Effector memory CD8-positive, alpha-beta T cell (primary cell): ENCODE data around the gene CNTN5.

ENCODE experiments used
- ATAC-seq: fragments of 150-1000 bp; cut with Tn5 transposase; replicated peaks from 2 replicates; pipeline ENCODE4 v1.10.0; 2021; ENCODE audit warnings: mild to moderate bottlenecking, moderate library complexity
- DNase-seq, 3 experiments: peaks; one replicate each; pipeline ENCODE4 v3.0.0; 2021
- H3K27ac Mint-ChIP-seq, 2 donors: one replicate each; pipeline ENCODE4 v1.8.0; 2022; ENCODE audit warnings: mild to moderate bottlenecking in 2 of 2, mixed read lengths in 2 of 2, moderate library complexity in 2 of 2
- H3K27me3 Mint-ChIP-seq, 2 donors: one replicate each; pipeline ENCODE4 v1.8.0; 2022; ENCODE audit warnings: mixed read lengths in 2 of 2
- H3K36me3 Mint-ChIP-seq: one replicate; pipeline ENCODE4 v1.8.0; 2022; ENCODE audit warnings: mild to moderate bottlenecking, moderate library complexity, mixed read lengths; ENCODE audit not compliant: insufficient read depth
- H3K4me1 Mint-ChIP-seq, 2 donors: one replicate each; pipeline ENCODE4 v1.8.0; 2022; ENCODE audit warnings: low read depth in 2 of 2, mixed read lengths in 2 of 2
- H3K4me3 Mint-ChIP-seq, 2 donors: one replicate each; pipeline ENCODE4 v1.8.0; 2022; ENCODE audit warnings: mild to moderate bottlenecking in 2 of 2, mixed read lengths in 2 of 2, moderate library complexity in 2 of 2
- H3K9me3 Mint-ChIP-seq, 2 donors: one replicate each; pipeline ENCODE4 v1.8.0; 2022; ENCODE audit warnings: mixed read lengths in 2 of 2

The CNTN5 gene

DNA sequence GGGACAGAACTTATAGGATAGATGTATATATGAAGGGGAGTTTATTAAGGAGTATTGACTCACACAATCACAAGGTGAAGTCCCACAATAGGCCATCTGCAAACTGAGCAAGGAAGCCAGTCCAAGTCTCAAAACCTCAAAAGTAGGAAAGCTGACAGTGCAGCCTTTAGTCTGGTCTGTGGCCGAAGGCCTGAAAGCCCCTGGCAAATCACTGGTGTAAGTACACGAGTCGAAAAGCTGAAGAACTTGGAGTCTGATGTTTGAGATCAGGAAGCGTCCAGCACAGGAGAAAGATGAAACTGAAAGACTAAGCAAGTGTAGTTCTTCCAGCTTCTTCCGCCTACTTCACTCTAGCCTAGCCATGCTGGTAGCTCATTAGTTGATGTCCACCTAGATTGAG lies 866.7 kb downstream of the CNTN5 start:
- Mint-ChIP-seq H3K36me3 (no peaks in the 10 kb centered on the region), H3K4me1 (no peaks in the 10 kb centered on the region), H3K9me3 (peaks cover 11 to 36% of the 10 kb centered on the region in 2 donors), H3K4me3 (no peak overlapping the region), H3K27ac (no peak overlapping the region), H3K27me3 (no peaks in the 10 kb centered on the region)
- ATAC-seq, result no peak
- DNase-seq, result no peak

GRCh38 chr11:99893811-99894210 lies 873.1 kb downstream of the CNTN5 start:
- H3K9me3 Mint-ChIP-seq, result peaks cover 11 to 17% of the 10 kb centered on the region in 2 donors
- no peak overlapping the region for H3K27ac Mint-ChIP-seq
- no peak for ATAC-seq
- H3K27me3 Mint-ChIP-seq, result no peaks in the 10 kb centered on the region
- no peaks in the 10 kb centered on the region for H3K36me3 Mint-ChIP-seq
- no peak for DNase-seq
- H3K4me1 Mint-ChIP-seq, result no peaks in the 10 kb centered on the region
- no peak overlapping the region for H3K4me3 Mint-ChIP-seq

DNA sequence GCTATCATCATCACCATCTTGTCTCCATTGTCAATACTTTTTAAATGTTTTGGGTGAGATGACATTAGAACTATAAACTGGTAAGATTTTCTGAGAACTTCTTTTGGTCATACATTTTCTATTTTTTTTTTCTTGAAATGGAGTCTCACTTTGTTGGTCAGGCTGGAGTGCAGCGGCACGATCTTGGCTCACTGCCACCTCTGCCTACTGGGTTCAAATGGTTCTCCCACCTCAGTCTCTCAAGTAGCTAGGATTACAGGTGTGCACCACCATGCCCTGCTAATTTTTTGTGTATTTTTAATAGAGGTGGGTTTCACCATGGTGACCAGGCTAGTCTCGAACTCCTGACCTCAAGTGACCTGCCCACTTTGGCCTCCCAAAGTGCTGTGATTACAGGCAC lies 880.4 kb downstream of the CNTN5 start:
- H3K9me3 Mint-ChIP-seq, result peaks cover 9 to 19% of the 10 kb centered on the region in 2 donors

GRCh38 chr11:99911116-99911515 lies 890.4 kb downstream of the CNTN5 start:
- H3K9me3 Mint-ChIP-seq, result peaks cover 7 to 13% of the 10 kb centered on the region in 2 donors
- H3K4me1 Mint-ChIP-seq, result no peaks in the 10 kb centered on the region
- no peak overlapping the region for H3K27ac Mint-ChIP-seq
- DNase-seq, result no peak
- no peak overlapping the region for H3K4me3 Mint-ChIP-seq
- no peak for ATAC-seq
- no peaks in the 10 kb centered on the region for H3K36me3 Mint-ChIP-seq
- no peaks in the 10 kb centered on the region for H3K27me3 Mint-ChIP-seq

More for the DNA sequence above, 880.4 kb downstream of the CNTN5 start:
- Mint-ChIP-seq H3K36me3 (no peaks in the 10 kb centered on the region), H3K4me3 (no peak overlapping the region), H3K27ac (no peak overlapping the region), H3K27me3 (no peaks in the 10 kb centered on the region), H3K4me1 (no peaks in the 10 kb centered on the region)
- ATAC-seq, result no peak
- no peak for DNase-seq

DNA sequence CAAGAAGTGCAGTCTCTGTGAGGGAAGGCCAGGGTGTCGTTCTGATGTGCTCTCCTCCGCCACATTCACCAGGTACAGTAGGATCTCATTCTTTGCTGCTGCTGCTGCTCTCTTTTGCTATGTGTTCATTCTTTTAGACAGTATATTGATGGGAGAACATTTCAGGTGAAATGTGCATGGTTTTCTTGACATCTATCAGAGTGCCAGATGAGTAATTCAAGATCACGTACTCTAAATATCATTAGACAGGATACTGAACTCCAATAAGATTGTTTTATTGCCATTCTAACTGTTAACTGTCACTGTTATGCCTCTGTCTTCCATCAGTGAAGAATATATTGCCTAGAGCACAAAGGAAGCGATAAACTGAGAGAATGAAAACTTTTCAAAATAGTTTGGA lies 895.3 kb downstream of the CNTN5 start:
- H3K4me1 Mint-ChIP-seq, result no peaks in the 10 kb centered on the region
- no peak overlapping the region for H3K27ac Mint-ChIP-seq
- H3K27me3 Mint-ChIP-seq, result no peaks in the 10 kb centered on the region
- no peak for DNase-seq
- H3K4me3 Mint-ChIP-seq, result no peak overlapping the region
- ATAC-seq, result no peak
- H3K9me3 Mint-ChIP-seq, result peaks cover 15 to 35% of the 10 kb centered on the region in 2 donors
- no peaks in the 10 kb centered on the region for H3K36me3 Mint-ChIP-seq

DNA sequence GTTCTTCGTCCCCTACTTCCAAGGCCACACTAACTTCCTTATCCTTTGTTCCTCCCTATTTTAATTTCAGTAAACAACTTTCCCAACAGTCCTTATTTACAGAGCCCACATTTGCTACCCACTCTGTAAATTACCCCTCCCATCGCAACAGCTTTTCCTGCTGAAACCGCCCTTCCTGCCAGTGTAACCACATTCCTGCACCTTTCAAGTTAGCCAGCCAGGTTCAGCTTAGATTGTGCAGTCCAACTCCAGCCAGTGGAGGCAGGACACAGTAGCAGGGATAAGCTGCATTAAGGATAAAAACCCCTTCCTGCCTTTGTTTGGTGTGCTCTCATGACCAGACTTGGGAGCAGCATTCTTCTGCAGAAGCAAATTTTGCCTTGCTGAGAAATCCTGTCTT lies 898.0 kb downstream of the CNTN5 start:
- ATAC-seq (no peak), DNase-seq (no peak)
- Mint-ChIP-seq H3K4me3 (no peak overlapping the region), H3K9me3 (peaks cover 15 to 42% of the 10 kb centered on the region in 2 donors), H3K4me1 (no peaks in the 10 kb centered on the region), H3K27ac (no peak overlapping the region), H3K36me3 (no peaks in the 10 kb centered on the region), H3K27me3 (no peaks in the 10 kb centered on the region)

DNA sequence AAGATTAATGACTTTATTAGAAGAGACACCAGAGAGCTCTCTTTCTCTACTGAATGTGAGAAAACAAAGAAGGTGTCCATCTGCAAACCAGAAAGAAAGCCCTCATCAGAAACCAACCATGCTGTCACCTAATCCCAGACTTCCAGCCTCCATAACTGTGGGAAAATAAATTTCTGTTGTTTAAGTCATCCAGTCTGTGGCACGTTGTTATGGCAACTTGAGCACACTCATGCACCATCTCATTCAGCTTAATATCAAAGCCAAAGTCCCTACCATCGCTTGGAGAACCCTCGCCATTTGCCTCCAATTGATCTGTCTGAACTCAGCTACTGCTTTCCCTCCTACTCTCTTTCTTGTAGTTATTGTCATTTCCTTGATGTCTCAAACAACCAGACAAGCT lies 900.2 kb downstream of the CNTN5 start:
- Mint-ChIP-seq H3K27me3 (no peaks in the 10 kb centered on the region), H3K36me3 (no peaks in the 10 kb centered on the region), H3K4me3 (no peak overlapping the region), H3K27ac (no peak overlapping the region), H3K4me1 (no peaks in the 10 kb centered on the region), H3K9me3 (peaks cover 15 to 42% of the 10 kb centered on the region in 2 donors)
- DNase-seq, result no peak
- no peak for ATAC-seq

DNA sequence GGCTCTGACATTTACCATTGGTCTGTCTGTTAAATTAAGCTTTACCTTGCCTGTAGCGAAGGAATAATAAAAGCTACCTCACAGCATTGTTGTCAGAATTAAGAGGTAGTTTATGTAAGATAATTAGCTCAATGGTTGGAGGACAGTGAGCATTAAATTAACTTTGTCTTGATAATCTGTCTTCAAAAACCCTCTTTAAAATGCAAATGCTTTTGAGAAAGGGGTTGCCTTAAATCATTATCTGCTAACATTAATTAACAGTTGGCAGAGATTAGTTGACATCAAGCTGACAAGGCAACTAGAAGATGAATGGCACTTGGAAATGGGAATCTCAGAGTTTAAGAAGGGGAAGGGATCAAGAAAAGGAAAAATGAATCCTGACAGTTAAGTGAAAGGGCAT lies 905.2 kb downstream of the CNTN5 start:
- no peak overlapping the region for H3K4me3 Mint-ChIP-seq
- H3K27me3 Mint-ChIP-seq, result no peaks in the 10 kb centered on the region
- H3K4me1 Mint-ChIP-seq, result no peaks in the 10 kb centered on the region
- no peaks in the 10 kb centered on the region for H3K36me3 Mint-ChIP-seq
- H3K27ac Mint-ChIP-seq, result no peak overlapping the region
- DNase-seq (no peak), ATAC-seq (no peak)
- peaks cover 23 to 29% of the 10 kb centered on the region in 2 donors for H3K9me3 Mint-ChIP-seq

- H3K36me3 Mint-ChIP-seq, result no peaks in the 10 kb centered on the region
- no peak overlapping the region for H3K27ac Mint-ChIP-seq
- DNase-seq (no peak), ATAC-seq (no peak)
- H3K4me1 Mint-ChIP-seq, result no peaks in the 10 kb centered on the region
- no peaks in the 10 kb centered on the region for H3K27me3 Mint-ChIP-seq
- no peak overlapping the region for H3K4me3 Mint-ChIP-seq
- peaks cover 18 to 32% of the 10 kb centered on the region in 2 donors for H3K9me3 Mint-ChIP-seq
These were observed 911.9 kb downstream of the CNTN5 start for GRCh38 chr11:99932684-99933083.

- H3K27me3 Mint-ChIP-seq, result no peaks in the 10 kb centered on the region
- no peak overlapping the region for H3K27ac Mint-ChIP-seq
- no peak for DNase-seq
- peaks cover 14 to 31% of the 10 kb centered on the region in 2 donors for H3K9me3 Mint-ChIP-seq
- H3K36me3 Mint-ChIP-seq, result no peaks in the 10 kb centered on the region
- no peaks in the 10 kb centered on the region for H3K4me1 Mint-ChIP-seq
- H3K4me3 Mint-ChIP-seq, result no peak overlapping the region
- ATAC-seq, result no peak
These were observed 913.3 kb downstream of the CNTN5 start for GRCh38 chr11:99934008-99934407.

GRCh38 chr11:99937330-99937729 lies 916.6 kb downstream of the CNTN5 start:
- Mint-ChIP-seq H3K27me3 (no peaks in the 10 kb centered on the region), H3K36me3 (no peaks in the 10 kb centered on the region), H3K9me3 (peaks cover 7 to 18% of the 10 kb centered on the region in 2 donors), H3K4me1 (no peaks in the 10 kb centered on the region), H3K27ac (no peak overlapping the region), H3K4me3 (no peak overlapping the region)
- no peak for DNase-seq
- ATAC-seq, result no peak

DNA sequence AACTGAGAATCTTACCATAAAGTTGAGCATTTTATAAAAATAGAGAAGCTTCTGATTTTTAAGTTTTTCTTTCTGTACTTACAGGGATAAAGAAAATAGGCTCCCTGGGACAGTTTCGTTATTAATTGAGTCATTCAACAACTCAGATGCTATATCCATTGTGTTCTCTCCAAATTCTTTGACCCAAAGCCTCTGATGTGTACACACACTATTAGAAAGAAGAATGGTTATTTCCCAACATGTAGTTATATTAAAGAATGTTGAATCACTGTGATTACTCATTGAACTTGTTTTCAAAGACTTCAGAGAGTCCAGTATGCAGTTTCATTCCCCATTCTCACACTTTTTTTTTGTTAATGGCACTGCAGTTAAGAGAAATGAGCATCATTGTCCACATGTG lies 932.1 kb downstream of the CNTN5 start:
- no peak for DNase-seq
- Mint-ChIP-seq H3K4me3 (no peak overlapping the region), H3K9me3 (peaks cover 0 to 7% of the 10 kb centered on the region in 2 donors), H3K36me3 (no peaks in the 10 kb centered on the region), H3K4me1 (no peaks in the 10 kb centered on the region), H3K27ac (no peak overlapping the region), H3K27me3 (no peaks in the 10 kb centered on the region)
- ATAC-seq, result no peak

GRCh38 chr11:99960536-99960935 lies 939.8 kb downstream of the CNTN5 start:
- no peak overlapping the region for H3K4me3 Mint-ChIP-seq
- no peak for DNase-seq
- H3K27me3 Mint-ChIP-seq, result no peaks in the 10 kb centered on the region
- H3K27ac Mint-ChIP-seq, result no peak overlapping the region
- ATAC-seq, result no peak
- H3K36me3 Mint-ChIP-seq, result no peaks in the 10 kb centered on the region
- peaks cover 10 to 18% of the 10 kb centered on the region in 2 donors for H3K9me3 Mint-ChIP-seq
- no peaks in the 10 kb centered on the region for H3K4me1 Mint-ChIP-seq

- no peak overlapping the region for H3K4me3 Mint-ChIP-seq
- ATAC-seq, result no peak
- H3K27me3 Mint-ChIP-seq, result no peaks in the 10 kb centered on the region
- no peaks in the 10 kb centered on the region for H3K4me1 Mint-ChIP-seq
- no peak for DNase-seq
- peaks cover 12 to 16% of the 10 kb centered on the region in 2 donors for H3K9me3 Mint-ChIP-seq
- no peak overlapping the region for H3K27ac Mint-ChIP-seq
- no peaks in the 10 kb centered on the region for H3K36me3 Mint-ChIP-seq
These were observed 947.6 kb downstream of the CNTN5 start for GRCh38 chr11:99968336-99968735.

- no peaks in the 10 kb centered on the region for H3K27me3 Mint-ChIP-seq
- H3K4me3 Mint-ChIP-seq, result no peak overlapping the region
- H3K9me3 Mint-ChIP-seq, result peaks cover 14 to 20% of the 10 kb centered on the region in 2 donors
- H3K27ac Mint-ChIP-seq, result no peak overlapping the region
- DNase-seq (no peak), ATAC-seq (no peak)
- no peaks in the 10 kb centered on the region for H3K36me3 Mint-ChIP-seq
- H3K4me1 Mint-ChIP-seq, result no peaks in the 10 kb centered on the region
These were observed 953.2 kb downstream of the CNTN5 start for GRCh38 chr11:99973993-99974392.
